Muscle layer of duodenum (tissue), 2 donors: ENCODE measurements around the gene TEX13C.
"Not testable (repeated sequence)": the region's sequence is repeated elsewhere in the genome, so short reads cannot be mapped to it uniquely, and the experiment has no call there.

Experiments used
- H3K27ac ChIP-seq: one replicate; pipeline ENCODE4 v1.7.0; 2013; ENCODE audit warnings: mild to moderate bottlenecking, low read length
- H3K27me3 ChIP-seq: one replicate; pipeline ENCODE4 v1.7.0; 2013; ENCODE audit warnings: low read depth, mild to moderate bottlenecking, control low read depth, low read length
- H3K36me3 ChIP-seq, 2 donors: one replicate each; pipeline ENCODE4 v1.7.0; 2013; ENCODE audit warnings: low read length in 2 of 2, control low read depth in 1 of 2, mild to moderate bottlenecking in 1 of 2; ENCODE audit not compliant: insufficient read depth in 2 of 2, control insufficient read depth in 1 of 2
- H3K4me1 ChIP-seq, 2 donors: one replicate each; pipeline ENCODE4 v1.7.0; 2013; ENCODE audit warnings: low read length in 2 of 2, mild to moderate bottlenecking in 2 of 2, control low read depth in 1 of 2, moderate library complexity in 1 of 2; ENCODE audit not compliant: insufficient read depth in 2 of 2, control insufficient read depth in 1 of 2
- H3K4me3 ChIP-seq, 2 donors: one replicate each; pipeline ENCODE4 v1.7.0; 2013; ENCODE audit warnings: low read length in 2 of 2, low read depth in 1 of 2, mild to moderate bottlenecking in 1 of 2
- H3K9me3 ChIP-seq, 2 donors: one replicate each; pipeline ENCODE4 v1.7.0; 2013; ENCODE audit warnings: low read length in 2 of 2, control low read depth in 1 of 2, mild to moderate bottlenecking in 1 of 2; ENCODE audit not compliant: control insufficient read depth in 1 of 2
- donor health status: healthy.

Gene TEX13C

GRCh38 chrX:125319166-125319565, 505 bp upstream of the TEX13C start:
- not testable (repeated sequence) for H3K4me3 ChIP-seq, H3K36me3 ChIP-seq, H3K27me3 ChIP-seq, H3K27ac ChIP-seq, H3K9me3 ChIP-seq, H3K4me1 ChIP-seq

GRCh38 chrX:125322431-125322830, 2.8 kb downstream of the TEX13C start:
- Histone ChIP-seq H3K27ac (no peak overlapping the region), H3K4me1 (no peaks in the 10 kb centered on the region), H3K36me3 (no peaks in the 10 kb centered on the region), H3K9me3 (no peaks in the 10 kb centered on the region), H3K27me3 (no peaks in the 10 kb centered on the region), H3K4me3 (no peak overlapping the region)

DNA sequence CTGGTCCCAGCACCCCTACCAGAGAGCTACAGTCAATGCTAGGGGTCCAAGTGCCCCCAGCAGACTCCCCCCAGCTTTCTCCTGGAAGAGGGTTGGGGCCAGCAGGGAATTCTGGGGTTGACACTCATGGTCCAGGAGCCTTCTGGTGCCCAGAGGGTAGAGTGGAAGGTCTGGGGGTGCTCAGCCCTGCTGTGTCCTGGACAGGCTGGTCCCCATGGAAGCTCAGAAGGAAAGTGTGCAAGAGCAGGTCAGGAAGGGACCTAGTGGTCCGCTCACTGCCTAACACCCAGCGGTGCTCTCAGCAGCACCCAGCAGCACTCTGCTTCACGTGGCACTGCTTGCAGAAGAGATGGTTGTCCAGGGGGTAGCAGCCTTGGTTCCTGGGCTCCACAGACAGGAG, 6.9 kb downstream of the TEX13C start:
- H3K27me3 ChIP-seq: no peaks in the 10 kb centered on the region

DNA sequence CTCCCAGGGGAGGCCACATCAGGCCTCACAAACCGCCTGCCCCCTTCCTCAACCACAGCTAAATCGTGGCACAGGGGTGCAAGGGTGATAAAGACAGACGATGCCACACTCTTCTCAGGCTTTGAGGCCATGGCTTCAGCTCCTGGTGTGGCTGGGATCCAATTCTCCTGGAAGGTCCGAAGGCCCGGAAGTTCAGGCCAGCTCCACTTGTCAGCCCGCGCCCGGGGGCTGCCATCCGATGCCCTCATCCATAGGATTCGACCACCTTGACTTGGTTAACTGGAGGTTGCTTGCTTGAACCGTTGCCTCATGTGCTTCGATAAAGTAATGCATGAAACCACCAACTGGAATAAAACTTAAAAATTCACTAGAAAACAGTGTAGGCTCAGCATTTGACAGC, 8.2 kb downstream of the TEX13C start:
- Histone ChIP-seq H3K4me1 (no peaks in the 10 kb centered on the region), H3K4me3 (no peak overlapping the region), H3K36me3 (no peaks in the 10 kb centered on the region), H3K9me3 (no peaks in the 10 kb centered on the region), H3K27ac (no peak overlapping the region), H3K27me3 (no peaks in the 10 kb centered on the region)

More for the DNA sequence above, 6.9 kb downstream of the TEX13C start:
- Histone ChIP-seq H3K4me1 (no peaks in the 10 kb centered on the region), H3K4me3 (no peak overlapping the region), H3K36me3 (no peaks in the 10 kb centered on the region), H3K9me3 (no peaks in the 10 kb centered on the region), H3K27ac (no peak overlapping the region)

GRCh38 chrX:125333583-125333982, 13.9 kb downstream of the TEX13C start:
- Histone ChIP-seq H3K27ac (no peak overlapping the region), H3K4me1 (no peaks in the 10 kb centered on the region), H3K9me3 (no peaks in the 10 kb centered on the region), H3K36me3 (no peaks in the 10 kb centered on the region), H3K4me3 (no peak overlapping the region), H3K27me3 (no peaks in the 10 kb centered on the region)

- H3K36me3 ChIP-seq: no peaks in the 10 kb centered on the region
- no peak overlapping the region for H3K27ac ChIP-seq
- no peaks in the 10 kb centered on the region for H3K27me3 ChIP-seq
- H3K4me3 ChIP-seq: no peak overlapping the region
- peaks cover 0 to 3% of the 10 kb centered on the region in 2 donors for H3K9me3 ChIP-seq
- H3K4me1 ChIP-seq: no peaks in the 10 kb centered on the region
Observed at GRCh38 chrX:125340490-125340889, 20.8 kb downstream of the TEX13C start.

GRCh38 chrX:125374169-125374568, 54.5 kb downstream of the TEX13C start:
- Histone ChIP-seq H3K36me3 (no peaks in the 10 kb centered on the region), H3K27me3 (no peaks in the 10 kb centered on the region), H3K4me1 (no peaks in the 10 kb centered on the region), H3K27ac (no peak overlapping the region), H3K9me3 (no peaks in the 10 kb centered on the region), H3K4me3 (no peak overlapping the region)
